ENCODE data around the gene TMEM170A.
"Not testable (repeated sequence)": the region's sequence is repeated elsewhere in the genome, so short reads cannot be mapped to it uniquely, and the experiment has no call there.

The TMEM170A gene

GRCh38 chr16:75446416-75446815 is 18.1 kb downstream of the TMEM170A start:
- no peak for DNase-seq

GRCh38 chr16:75445298-75445697 is 19.2 kb downstream of the TMEM170A start:
- no peak for DNase-seq

- DNase-seq = peak; percentile 89
Observed at GRCh38 chr16:75443298-75443697, 21.2 kb downstream of the TMEM170A start.

- peak; percentile 93 for DNase-seq
Observed at GRCh38 chr16:75433732-75434413, 30.6 kb downstream of the TMEM170A start.

- DNase-seq = peak; percentile 94
Observed at GRCh38 chr16:75432828-75433731, 31.4 kb downstream of the TMEM170A start, which contains the start of gene CFDP1. TSS of gene CFDP1 (minus strand) at chr16:75433503. CDS start at chr16:75433352, 151 bp downstream.

- DNase-seq = no peak
Observed at GRCh38 chr16:75429621-75430403, 34.7 kb downstream of the TMEM170A start.

GRCh38 chr16:75426524-75426923 is 38.0 kb downstream of the TMEM170A start:
- peak; percentile 46 for DNase-seq

GRCh38 chr16:75424105-75424762 is 40.3 kb downstream of the TMEM170A start:
- DNase-seq = not testable (repeated sequence)

GRCh38 chr16:75423723-75424104 is 40.8 kb downstream of the TMEM170A start:
- DNase-seq = no peak

GRCh38 chr16:75421820-75422126 is 42.7 kb downstream of the TMEM170A start:
- DNase-seq = no peak

- peak; percentile 75 for DNase-seq
Observed at GRCh38 chr16:75420987-75421819, 43.3 kb downstream of the TMEM170A start.

GRCh38 chr16:75416904-75417565 is 47.5 kb downstream of the TMEM170A start:
- DNase-seq = no peak

GRCh38 chr16:75415169-75415905 is 49.2 kb downstream of the TMEM170A start:
- DNase-seq = no peak

GRCh38 chr16:75413951-75414350 is 50.5 kb downstream of the TMEM170A start:
- no peak for DNase-seq

- no peak for DNase-seq
Observed at GRCh38 chr16:75406943-75407342, 57.5 kb downstream of the TMEM170A start.

GRCh38 chr16:75402821-75403475 is 61.5 kb downstream of the TMEM170A start:
- DNase-seq = peak; percentile 58

- peak; percentile 85 for DNase-seq
Observed at GRCh38 chr16:75402159-75402820, 62.2 kb downstream of the TMEM170A start.

GRCh38 chr16:75401691-75402090 is 62.8 kb downstream of the TMEM170A start:
- DNase-seq = no peak

- DNase-seq = no peak
Observed at GRCh38 chr16:75398333-75398732, 66.2 kb downstream of the TMEM170A start.
